Measurements from ENCODE around the gene DNAJC5G.

DNA sequence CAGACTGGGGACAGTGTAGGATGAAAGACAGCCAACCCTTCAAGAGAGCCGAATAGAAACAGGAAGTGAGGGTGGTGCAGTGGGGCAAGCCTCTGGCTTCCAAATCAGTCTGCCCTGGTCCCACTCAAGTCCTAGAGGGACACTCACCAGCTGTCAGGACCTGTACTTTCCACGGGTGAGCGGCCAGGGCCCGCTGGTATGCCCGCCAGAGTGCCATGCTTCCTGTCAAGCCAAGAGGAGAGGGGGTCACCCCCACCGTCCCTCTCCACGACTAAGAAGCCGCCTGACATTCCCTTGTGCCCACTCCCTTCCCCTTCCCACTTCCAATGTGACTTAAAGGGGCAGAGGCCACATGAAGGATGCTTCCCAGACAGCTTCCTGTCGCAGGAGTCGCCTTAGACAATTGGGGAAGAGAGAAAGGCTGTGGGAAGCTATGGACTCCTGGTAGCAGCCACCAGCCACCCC, 47.1 kb downstream of the DNAJC5G start:
- TF ChIP-seq POLR2AphosphoS5 (IDR thresholded peaks at IDR 0.05) = no peak
- TF ChIP-seq, protein P1, sequence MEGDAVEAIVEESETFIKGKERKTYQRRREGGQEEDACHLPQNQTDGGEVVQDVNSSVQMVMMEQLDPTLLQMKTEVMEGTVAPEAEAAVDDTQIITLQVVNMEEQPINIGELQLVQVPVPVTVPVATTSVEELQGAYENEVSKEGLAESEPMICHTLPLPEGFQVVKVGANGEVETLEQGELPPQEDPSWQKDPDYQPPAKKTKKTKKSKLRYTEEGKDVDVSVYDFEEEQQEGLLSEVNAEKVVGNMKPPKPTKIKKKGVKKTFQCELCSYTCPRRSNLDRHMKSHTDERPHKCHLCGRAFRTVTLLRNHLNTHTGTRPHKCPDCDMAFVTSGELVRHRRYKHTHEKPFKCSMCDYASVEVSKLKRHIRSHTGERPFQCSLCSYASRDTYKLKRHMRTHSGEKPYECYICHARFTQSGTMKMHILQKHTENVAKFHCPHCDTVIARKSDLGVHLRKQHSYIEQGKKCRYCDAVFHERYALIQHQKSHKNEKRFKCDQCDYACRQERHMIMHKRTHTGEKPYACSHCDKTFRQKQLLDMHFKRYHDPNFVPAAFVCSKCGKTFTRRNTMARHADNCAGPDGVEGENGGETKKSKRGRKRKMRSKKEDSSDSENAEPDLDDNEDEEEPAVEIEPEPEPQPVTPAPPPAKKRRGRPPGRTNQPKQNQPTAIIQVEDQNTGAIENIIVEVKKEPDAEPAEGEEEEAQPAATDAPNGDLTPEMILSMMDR (IDR thresholded peaks at IDR 0.05 in 8 of 11, conservative IDR thresholded peaks at IDR 0.05 in 3 of 11) = no peak
